OCI-LY1 (cell line): ENCODE measurements around the gene PRPF19.

Experiments
- CTCF ChIP-seq: fragments of 200-600 bp; sonication (generic), shearing (Covaris generic); IDR thresholded peaks from 2 replicates; pipeline ENCODE4 v1.5.1; 2017; ENCODE audit warnings: mild to moderate bottlenecking, antibody characterized with exemption, low read length, moderate library complexity, mixed read lengths
- EZH2 ChIP-seq: fragments of 200-600 bp; sonication (generic), shearing (Covaris generic); IDR thresholded peaks from 2 replicates; pipeline ENCODE4 v1.8.0; 2017; ENCODE audit warnings: borderline replicate concordance, mixed run types, mild to moderate bottlenecking, antibody characterized with exemption, low read length, moderate library complexity, mixed read lengths

- TF ChIP-seq CTCF (no peak), EZH2 (no peak)
These were observed 36.9 kb downstream of the PRPF19 start for GRCh38 chr11:60869451-60869825.
